Stimulated activated naive CD4-positive, alpha-beta T cell (primary cell): ENCODE results near the gene ST8SIA5.

Experiments used
- DNase-seq, 6 experiments: peaks; one replicate each; lab custom pipeline; 2025; lab: John Stamatoyannopoulos, UW

ST8SIA5 gene

GRCh38 chr18:46672062-46672970 lies 84.5 kb downstream of the ST8SIA5 start:
- DNase-seq = peak in 4 of 6 experiments; percentile 2 to 66 (median 60)

- no peak for DNase-seq
These were observed 88.2 kb downstream of the ST8SIA5 start for GRCh38 chr18:46668694-46669093.

GRCh38 chr18:46668135-46668534 lies 88.7 kb downstream of the ST8SIA5 start:
- DNase-seq = no peak

- no peak for DNase-seq
These were observed 93.3 kb downstream of the ST8SIA5 start for GRCh38 chr18:46663539-46663938.

- DNase-seq = no peak
These were observed 95.7 kb downstream of the ST8SIA5 start for GRCh38 chr18:46660957-46661749.

GRCh38 chr18:46659484-46659883 lies 97.4 kb downstream of the ST8SIA5 start:
- DNase-seq = no peak

GRCh38 chr18:46657115-46657955 lies 99.5 kb downstream of the ST8SIA5 start, which contains the start of gene LOXHD1:
LOXHD1 (minus strand) TSS chr18:46657220; CDS start chr18:46657033, 187 bp downstream.
- DNase-seq = no peak

- DNase-seq = no peak
These were observed 100.3 kb downstream of the ST8SIA5 start for GRCh38 chr18:46656326-46657114.

- no peak for DNase-seq
These were observed 104.5 kb downstream of the ST8SIA5 start for GRCh38 chr18:46652372-46652771.

- DNase-seq = no peak
These were observed 106.2 kb downstream of the ST8SIA5 start for GRCh38 chr18:46650681-46651080.

GRCh38 chr18:46649071-46649862 lies 107.6 kb downstream of the ST8SIA5 start:
- DNase-seq = no peak

- no peak for DNase-seq
These were observed 110.4 kb downstream of the ST8SIA5 start for GRCh38 chr18:46646468-46646867.

- no peak for DNase-seq
These were observed 114.3 kb downstream of the ST8SIA5 start for GRCh38 chr18:46642561-46642960.

GRCh38 chr18:46641917-46642316 lies 114.9 kb downstream of the ST8SIA5 start:
- no peak for DNase-seq

GRCh38 chr18:46639386-46639785 lies 117.5 kb downstream of the ST8SIA5 start:
- no peak for DNase-seq

GRCh38 chr18:46636040-46636630 lies 120.7 kb downstream of the ST8SIA5 start:
- no peak for DNase-seq

- DNase-seq = no peak
These were observed 124.3 kb downstream of the ST8SIA5 start for GRCh38 chr18:46632401-46633071.

- DNase-seq = no peak
These were observed 125.9 kb downstream of the ST8SIA5 start for GRCh38 chr18:46630991-46631390.

GRCh38 chr18:46630160-46630559 lies 126.7 kb downstream of the ST8SIA5 start:
- DNase-seq = no peak
